ENCODE measurements around the gene P2RY4.
"Not testable (repeated sequence)": the region's sequence is repeated elsewhere in the genome, so short reads cannot be mapped to it uniquely, and the experiment has no call there.

P2RY4 gene

DNA sequence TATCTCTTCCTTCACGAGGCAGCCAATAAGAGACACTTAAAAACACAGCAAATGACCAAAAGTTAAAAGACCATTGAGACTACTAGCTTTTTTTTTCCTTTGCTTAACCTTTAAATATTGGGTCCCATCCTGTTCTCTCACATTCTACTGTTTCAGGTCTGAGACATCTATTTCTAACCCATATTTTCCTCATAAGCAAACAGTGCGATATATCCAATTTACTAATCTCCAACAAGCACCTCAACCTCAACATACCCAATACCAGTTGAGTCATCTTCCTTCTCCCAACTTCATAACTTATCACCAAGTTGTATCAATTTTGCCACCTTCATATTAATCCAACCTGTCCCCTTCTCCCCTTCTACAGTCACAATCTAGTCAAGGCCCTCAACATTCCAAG lies 18.5 kb downstream of the P2RY4 start:
- DNase-seq = no peak

GRCh38 chrX:70240751-70241150 lies 19.3 kb downstream of the P2RY4 start:
- no peak for DNase-seq

- DNase-seq = no peak
Measured at GRCh38 chrX:70234355-70234754, 25.6 kb downstream of the P2RY4 start, which contains the start of gene AWAT1. Gene AWAT1 (plus strand): TSS chrX:70234655. CDS start chrX:70234696, 41 bp downstream.

DNA sequence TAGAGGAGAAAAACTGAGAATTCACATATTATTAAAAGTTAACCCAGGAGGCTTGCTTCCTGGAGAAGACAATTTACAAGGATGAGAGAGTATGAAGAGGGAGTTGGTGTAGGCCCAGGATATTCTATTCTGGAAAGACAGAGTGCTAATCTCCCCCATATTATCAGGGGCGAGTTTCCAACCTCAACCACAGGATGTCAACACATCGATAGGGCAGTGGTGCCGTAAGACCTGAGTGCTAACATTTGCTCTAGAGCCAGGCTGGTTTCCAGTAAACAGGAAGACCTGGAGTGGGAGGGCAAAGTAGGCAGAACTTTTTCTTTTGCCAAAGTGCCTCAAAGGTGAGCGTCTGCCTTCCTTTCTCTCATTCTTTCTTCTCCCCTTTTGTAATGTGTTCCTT lies 28.3 kb downstream of the P2RY4 start:
- no peak for DNase-seq

DNA sequence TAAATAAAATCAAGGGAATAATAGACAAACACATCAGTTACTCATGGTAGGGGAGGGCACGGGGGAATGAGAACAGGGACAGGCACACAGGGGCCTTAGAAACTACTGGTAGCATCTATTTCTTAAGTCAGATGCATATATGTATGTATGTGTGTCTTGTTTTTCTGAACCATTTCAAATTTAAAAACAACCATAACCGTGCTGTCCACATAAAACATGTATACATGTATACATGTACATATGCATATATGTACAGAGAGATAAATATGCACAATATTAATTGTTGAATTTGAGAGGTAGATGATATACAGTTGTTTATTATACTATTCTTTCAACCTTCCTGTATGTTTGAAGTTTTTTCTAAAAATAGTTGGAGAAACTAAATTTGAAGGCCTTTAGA lies 33.3 kb downstream of the P2RY4 start:
- no peak for DNase-seq

DNA sequence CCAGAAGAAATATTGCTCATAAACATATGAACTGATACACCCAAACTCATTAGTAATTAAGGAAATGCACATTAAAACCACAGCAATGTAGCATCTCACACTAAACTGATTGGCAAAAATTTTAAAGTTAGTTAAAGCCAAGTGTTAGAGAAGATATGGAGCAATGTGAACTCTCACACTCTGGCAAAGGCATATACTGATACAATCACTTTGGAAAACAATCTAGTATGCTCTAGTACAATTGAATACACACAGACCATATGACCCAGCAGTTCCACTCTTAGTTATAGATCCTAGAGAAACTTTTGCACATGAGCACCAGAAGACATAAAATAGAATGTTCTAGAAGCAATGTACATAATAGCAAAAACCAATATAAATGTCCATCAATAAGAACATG lies 34.0 kb downstream of the P2RY4 start:
- DNase-seq = no peak

DNA sequence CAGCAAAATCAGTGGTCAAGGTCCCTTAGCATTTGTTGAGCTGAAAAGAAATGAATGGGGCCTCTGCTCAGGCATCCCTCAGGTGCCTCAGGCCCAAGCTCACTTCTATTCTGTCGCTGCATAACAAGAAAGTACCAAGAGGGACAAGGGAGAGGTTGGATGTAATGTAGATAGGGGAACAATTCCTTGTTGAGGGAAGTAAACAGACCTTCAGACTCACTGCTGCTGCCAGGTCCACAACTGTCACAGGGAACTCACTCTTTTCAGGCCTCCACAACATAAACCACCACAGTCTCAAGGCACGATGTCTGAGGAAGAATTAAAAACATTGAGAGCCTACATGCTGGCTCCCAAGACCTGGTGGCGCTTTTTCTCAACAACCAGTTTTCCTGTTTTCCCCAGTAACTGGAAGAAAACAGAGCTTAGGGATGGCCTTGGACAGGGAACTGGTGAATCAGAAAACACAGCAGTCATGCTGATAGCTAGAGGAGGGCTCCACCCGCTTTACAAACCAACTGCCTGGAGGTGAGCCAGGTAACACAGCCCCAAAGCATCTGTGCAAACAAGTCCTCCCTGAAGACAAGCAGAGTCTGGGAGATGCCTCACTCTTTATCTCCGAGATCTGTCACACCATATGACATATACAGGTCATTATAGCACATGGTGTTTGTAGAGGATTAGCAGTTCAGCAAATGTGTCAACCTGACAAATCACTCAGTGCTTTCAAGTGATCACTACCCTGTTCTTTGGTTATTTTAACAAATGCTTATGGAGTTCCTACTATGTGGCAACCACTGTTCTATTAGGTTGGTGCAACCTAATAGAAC lies 39.9 kb downstream of the P2RY4 start:
- DNase-seq = no peak

DNA sequence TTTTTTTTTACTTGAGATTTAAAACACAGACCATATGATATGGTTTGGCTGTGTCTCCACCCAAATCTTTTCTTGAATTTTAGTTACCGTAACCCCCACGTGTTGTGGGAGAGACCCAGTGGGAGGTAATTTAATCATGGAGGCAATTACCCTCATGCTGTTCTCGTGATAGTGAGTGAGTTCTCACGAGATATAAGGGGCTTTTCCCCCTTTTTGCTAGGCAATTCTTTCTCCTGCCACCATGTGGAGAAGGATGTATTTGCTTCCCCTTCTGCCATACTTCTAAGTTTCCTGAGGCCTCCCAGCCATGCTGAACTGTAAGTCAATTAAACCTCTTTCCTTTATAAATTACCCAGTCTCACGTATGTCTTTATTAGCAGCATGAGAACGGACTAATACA lies 50.4 kb downstream of the P2RY4 start:
- not testable (repeated sequence) for DNase-seq

DNA sequence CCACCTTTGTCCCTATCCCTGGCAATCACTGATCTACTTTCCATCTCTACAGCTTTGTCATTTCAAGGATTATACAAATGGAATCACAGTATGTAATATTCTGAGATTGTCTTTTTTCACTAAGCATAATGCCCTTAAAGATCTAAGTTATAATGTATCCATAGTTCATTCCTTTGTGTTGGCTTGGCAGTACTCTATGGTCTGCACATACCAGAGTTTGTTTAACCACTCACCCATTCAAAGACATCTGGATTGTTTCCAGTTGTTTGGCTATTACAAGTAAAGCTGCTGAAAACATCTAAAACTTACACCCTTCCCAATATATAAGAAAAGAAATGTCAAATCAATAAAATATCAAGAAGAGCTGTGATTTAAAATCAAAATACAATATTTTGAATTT lies 51.5 kb downstream of the P2RY4 start:
- no peak for DNase-seq

Data from activated CD4-positive, alpha-beta T cell treated with anti-CD3 and anti-CD28 coated beads, Interleukin-2, amount 50 U/mL, for 48 hours (primary cell).